NCI-H345 treated with DMSO at 0.1 percent for 48 hours (cell line): ENCODE data around the gene ERO1B.

Experiments
- DNase-seq: peaks from one replicate; lab custom pipeline; 2025; ENCODE audit not compliant: unreplicated experiment; lab: John Stamatoyannopoulos, UW

ERO1B gene

DNA sequence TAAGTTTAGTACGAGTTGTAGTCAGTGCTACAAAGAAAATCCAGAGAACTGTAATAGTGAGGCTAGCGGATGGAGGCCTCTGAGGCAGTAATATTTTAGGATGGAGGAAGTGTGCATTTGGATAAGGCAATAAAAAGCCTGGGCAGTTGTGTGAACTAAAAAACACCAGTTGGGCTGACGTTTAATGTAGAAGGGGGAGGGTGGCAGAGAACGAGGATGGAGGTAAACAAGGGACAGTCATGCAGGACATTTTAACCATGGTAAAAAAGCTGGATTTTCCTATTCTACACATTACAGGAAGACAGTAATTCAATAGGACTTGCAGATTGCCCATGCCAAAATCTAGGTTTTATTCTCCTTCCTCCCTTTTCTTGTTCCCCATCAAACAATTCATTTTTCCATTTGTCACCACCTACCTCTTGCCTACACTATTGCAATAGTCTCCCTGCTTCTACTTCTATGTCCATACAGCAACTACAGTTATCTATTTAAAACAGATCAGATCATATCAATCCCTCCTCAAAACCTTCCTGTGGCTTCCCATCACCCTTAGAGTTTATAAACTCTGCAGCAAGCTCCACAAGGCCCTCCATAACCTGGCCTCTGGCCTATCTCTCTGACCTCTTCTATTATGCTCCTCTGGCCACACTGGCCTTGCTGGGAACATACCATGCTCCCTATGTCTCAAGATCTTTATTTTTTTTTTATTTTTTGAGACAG lies 27.7 kb downstream of the ERO1B start:
- no peak for DNase-seq

DNA sequence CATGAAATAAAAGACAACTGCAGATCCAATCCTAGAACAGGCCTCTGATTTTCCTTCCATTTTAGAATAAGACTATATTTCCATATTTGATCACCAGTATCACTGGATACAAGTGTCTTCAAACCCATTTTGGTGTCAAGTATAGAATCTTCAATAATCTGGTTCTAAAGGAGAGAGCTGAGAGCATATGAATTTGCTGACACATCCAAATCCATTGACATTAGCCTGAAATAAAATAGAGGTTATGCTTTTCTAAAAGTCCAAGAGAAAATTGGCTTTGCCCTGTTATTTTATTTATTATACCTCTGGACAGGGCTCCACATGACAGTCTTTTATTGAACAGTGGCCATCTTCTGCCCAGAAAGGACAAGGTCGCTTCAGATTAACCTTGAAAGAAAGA lies 28.6 kb downstream of the ERO1B start:
- DNase-seq: no peak

DNA sequence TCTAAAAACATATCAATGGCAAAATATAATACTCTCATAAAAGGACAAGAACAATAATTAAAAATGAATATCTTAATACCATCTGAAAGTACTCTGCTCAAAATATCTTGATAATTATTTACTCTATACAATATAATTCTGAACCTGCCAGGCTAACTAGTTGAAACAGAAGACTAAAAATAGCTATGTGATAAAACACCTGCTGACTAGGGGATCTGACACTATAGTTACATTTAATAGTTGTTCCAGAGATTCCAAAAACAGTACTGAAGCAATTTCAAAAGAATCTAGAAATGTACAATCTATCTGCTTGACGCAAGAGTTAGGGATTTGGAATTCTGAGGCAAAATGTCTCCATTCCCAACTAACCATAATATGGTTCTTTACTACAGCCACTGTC lies 30.2 kb downstream of the ERO1B start:
- DNase-seq: no peak

DNA sequence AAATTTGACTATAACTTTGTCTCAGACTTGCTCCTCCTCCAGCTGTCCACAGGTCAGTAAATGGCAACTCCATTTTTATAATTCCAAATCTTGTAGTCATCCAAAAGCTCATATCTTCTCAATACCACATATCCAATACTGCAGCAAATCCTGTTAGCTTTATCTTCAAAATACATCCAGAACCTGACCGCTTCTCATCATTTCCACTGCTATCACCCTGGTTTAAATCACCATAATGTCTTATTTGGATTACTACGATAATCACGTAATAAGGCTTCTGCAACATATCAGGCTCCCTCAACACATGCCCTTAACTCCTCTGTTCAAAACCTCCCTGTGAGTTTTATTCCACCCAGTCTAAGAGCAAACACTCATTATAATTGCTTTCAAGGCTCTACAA lies 34.5 kb downstream of the ERO1B start:
- DNase-seq: no peak

DNA sequence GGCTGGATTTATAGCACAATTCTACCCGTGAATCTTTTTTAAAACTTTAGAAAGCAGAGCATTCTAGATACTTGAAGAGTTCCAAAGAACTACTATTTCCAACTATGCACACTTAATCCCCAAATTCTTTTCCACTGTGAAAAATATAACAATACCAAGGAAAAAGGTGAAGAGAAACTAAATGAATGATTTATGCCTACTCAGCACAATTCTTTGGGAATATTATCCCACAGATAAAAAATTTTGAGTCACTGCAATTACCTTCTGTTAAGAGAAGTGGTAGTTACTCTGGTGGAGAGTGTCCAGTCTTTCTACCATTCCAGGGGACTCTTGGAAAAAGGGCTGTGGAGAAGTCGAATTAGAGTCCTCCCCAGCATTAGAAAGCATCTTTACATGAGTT lies 39.2 kb downstream of the ERO1B start:
- DNase-seq: no peak

DNA sequence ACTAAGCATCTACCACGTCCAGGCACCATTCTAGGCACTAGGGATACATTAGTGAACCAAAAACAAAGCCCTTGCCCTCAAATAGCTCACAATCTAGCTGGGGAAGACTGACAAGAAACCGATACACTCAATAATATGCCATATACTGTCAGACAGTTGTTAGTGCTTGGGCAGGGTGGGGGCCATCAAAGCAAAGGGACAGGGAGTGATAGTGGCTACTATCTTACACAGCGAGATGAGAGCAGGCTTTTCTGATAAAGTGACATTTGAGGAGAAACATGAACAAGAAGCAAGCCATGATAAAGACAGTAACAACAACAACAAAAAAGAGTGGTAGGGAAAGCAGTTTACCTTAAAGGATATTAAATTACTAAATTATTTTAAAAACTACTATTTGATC lies 41.1 kb downstream of the ERO1B start:
- DNase-seq: no peak

DNA sequence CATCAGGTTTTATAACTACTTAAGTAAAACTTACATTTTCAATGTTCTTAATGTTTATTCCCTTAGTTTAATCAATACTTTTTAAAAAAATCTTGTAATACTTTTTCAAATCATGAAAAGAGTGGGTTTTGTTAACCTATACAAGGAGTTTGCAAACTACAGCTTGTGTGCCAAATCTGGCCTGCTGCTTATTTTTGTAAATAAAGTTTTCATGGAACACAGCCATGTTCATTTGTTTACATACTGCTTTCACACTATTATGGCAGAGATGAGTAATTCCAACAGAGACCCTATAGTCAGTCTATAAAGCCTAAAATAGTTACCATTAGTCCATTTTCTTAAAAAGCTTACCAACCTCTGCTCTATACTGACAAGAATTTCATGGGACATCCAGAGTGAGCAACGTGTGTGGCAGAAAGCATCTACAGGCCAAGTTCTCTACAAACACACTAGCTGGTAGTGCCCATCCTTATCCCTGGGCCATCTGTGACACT lies 42.6 kb downstream of the ERO1B start:
- no peak for DNase-seq

DNA sequence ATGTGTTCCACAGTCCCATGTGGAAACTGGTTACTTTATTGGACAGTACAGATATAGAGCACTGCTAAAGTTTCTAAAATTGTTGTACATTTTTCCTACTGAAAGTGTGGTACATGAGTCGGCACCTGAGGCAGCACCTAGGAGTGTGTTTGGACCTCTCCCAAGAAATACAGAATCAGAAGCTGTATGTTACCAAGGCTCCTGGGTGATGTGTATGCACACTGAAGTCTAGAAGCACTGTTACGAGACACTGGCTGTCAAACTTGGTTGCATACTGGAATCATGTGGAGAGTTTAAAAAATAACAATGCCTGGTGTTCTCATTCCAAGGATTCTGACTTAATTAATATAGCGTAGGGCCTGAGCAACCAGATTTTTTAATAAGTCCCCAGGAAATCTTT lies 46.6 kb downstream of the ERO1B start:
- DNase-seq: no peak

DNA sequence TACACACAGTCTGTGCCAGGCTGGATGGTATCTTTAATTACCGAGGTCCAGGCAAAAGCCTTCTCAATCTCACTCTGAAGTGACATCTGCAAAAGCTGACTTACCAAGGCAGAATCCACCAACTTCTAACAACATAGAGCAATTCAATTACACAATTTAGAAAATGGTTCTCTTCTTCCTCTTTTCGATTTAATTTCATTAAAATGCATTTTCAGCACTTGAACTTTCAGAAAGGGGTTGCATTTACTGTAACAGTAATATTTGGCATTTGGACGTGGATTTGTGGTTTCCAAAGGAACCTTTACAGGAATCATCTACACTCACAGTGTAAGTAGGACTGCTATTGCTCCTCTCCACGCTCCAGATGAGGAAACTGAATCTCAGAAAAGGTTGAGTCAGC lies 53.3 kb downstream of the ERO1B start:
- DNase-seq: no peak

DNA sequence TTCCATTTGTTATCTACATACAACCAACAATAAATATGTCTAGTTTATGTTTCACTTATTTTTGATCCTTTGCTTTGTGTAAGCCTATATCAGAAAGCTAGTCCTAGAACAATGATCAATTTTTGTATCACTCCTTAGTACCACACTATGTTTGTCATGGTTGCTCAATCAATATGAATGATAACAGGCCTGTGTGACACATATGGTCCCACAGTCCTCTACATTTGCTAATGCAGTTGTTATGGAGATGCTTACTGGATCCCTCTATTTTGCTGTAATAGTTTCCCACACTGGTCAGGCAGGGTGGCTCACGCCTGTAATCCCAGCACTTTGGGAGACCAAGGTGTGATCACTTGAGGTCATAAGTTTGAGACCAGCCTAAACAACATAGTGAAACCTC lies 59.1 kb downstream of the ERO1B start:
- DNase-seq: no peak

DNA sequence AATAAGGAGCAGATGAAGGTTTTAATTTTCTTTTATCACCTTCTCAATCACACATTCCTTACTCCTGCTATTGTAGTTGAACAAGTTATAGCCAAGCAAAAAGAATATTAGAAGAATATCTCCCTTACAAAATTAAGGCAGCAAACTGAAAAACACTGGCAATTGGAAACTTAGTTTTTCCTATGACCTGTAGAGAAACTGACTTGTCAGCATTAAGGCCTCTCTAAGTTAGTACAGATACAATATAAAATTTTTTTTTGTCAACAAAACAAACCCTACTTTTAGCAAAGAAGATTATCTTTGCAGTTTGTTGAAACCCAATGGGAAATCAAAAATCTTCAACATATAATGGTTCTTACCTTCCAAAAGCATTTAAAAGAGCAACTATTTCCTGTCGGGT lies 61.3 kb downstream of the ERO1B start:
- DNase-seq: no peak

DNA sequence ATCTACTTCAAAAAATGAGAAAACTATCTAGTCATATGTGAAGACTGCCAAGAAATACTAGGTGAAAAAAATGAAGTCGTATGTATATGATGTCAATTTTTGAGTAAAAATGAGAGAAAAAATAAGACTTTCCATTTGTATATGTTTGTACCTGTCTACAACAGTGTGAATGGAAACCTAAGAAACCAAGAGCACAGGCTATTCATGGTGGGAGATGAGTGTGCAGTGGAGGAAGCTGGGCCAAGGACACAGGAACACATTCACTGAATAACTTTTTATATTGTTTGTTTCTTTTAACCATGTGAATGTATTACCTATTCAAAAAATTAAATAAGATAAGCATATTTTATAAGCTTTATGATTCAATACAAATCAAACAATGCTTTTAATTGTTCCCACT lies 67.0 kb downstream of the ERO1B start:
- no peak for DNase-seq

DNA sequence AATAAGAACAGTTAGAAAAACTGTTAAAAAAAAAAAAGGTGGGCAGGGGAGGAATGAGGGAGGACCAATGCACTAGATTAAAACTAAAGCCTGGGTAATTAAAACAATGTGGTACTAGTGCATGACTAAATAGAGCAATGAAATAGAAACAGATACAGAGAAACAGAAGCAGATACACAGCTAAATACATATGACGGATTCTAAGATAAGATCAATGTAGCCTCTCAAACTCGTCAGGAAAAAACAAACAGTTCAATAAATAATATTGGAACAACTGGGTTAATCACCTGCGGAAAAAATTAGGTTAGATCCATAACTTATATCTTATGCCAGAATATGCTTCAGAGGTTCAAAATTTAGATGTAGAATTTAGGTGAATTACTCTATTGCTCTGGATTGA lies 68.2 kb downstream of the ERO1B start:
- DNase-seq: no peak

DNA sequence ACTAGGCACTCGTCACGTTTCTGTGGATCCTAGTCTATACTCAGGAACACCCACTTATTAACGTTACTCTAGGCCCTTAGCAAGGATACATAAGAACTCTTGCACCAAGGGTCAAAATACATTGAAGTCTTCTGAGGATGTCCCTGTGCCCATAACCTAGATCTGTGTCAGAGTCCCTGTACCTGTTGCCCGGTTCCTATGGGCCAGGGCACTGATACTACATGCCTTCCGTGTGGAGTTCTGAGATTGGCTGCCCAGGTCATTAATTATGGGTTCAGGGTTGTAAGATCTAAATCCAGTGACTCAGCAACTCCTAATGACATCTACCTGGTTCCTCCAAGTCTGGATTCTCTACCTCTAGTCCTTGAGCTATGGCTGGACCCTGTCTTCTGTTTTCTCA lies 69.9 kb downstream of the ERO1B start:
- no peak for DNase-seq

DNA sequence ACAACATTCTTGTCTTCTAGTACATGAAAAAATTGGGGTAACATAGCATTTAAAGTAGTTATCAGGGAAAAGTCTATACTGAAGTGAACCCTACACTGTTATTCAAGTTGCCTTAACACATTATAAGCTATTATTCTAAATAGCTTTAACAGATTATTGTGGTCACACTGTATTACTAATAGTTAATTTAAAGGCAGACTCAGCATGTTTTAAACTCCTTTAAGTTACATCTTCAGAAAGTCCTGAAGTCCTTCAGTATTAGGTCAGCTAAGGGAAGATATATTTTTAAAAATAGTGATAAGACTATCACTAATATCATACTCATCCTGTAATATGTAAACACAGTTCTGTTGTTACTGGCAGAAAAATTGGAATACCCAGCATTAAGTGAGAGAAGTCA lies 72.0 kb downstream of the ERO1B start:
- no peak for DNase-seq

DNA sequence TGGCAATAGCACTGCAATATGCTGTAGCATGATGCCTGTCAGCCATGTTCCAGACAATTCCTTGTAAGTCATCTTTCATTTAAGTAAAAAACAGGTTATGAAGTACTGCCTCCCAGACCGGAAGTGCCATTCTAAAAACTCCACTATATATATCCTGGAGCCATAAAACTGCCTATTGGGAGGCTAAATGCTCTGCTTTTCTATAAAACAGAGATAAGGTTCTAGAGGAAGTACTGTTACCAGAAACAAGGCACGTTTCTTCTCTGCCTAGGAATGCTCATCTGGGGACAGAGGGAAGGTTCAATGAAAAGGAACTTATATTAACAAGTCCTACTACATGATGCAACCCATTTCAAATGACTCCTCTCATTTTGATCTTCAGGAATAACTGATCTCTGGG lies 72.6 kb downstream of the ERO1B start:
- no peak for DNase-seq

DNA sequence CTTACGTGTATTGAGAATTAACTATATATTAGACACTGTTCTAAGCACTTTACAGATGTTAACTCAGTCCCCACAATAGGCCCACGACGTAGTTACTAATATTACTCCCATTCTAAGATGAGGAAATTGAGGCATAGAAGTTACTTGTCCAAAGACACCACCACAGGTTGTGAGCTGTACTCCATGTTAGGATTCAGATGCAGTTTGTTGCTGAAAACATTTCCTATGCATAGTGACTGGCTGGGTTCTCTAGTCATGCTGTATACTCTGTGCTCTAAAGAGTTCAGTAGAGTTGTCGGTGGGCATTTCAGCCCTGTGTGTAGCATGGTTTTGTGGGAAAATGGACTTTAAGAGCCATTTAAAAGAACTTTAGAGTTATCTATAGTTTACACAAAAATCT lies 74.2 kb downstream of the ERO1B start:
- DNase-seq: no peak

DNA sequence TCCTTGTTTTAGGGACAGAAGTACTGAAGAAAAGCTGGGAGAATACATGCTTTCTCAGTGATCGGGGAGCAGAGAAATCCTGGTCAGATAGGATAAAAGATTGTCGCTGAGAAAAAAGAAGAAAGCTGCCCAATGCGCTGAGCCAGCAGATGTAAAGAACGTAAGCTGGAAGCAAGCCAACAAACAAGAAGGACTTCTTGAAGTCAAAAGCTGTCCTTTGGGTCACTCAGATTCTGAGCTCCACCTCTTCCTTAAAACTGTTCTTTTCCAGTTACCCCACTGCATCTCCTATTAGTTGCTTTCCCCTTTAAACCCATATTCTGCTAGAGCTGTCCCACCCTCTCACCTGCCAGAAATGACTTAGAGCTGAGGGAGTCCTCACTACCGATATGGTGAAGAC lies 74.6 kb downstream of the ERO1B start:
- DNase-seq: no peak

DNA sequence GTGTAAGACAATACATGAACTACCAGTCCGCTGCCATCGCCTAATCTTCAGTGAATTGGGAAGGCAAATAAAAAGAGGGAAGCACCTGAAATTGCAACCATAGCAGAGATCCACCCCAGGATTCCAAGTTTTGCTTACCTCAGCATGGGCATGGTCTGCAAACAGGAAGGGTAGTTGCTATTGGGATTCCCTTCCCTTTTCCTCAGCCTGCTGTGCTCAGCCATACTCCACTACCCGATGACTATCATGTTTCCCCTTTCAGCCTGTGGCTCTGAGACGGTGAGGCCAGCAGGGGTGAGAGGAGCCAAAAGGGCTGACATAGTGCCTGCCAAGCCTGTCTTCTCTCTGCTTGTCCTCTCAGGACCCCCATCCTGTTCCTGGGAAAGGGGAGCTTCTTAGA lies 75.2 kb downstream of the ERO1B start:
- no peak for DNase-seq

DNA sequence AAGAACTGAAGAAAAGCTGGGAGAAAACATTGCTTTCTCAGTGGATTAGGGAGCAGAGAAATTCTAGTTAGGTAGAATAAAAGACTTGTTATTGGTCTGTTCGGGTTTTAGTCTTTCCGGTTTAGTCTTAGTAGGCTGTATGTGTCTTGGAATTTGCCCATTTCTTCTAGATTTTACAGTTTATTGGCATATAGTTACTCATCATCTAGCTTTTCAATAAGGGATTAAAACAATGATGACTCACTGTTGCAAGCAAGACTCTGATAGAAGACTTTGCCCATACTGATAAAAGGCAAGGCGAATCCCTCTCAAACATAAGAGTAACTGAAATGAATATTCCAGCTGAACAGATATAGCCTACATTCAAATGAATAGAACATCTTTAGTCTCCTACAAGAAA lies 77.1 kb downstream of the ERO1B start:
- DNase-seq: no peak

DNA sequence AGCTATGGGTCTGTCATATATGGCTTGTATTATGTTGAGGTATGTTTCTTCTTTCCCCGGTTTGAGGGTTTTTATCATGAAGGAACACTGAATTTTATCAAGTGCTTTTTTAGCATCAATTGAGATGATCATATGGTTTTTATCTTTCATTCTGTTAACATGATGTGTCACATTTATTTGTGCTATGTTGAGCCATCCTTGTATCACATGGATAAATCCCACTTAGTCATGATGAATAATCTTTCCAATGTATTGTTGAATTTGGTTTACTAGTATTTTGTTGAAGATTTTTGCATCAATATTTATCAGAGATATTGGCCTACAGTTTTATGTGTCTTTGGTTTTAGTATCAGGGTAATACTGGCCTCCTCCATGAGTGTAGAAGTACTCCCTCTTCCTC lies 77.7 kb downstream of the ERO1B start:
- no peak for DNase-seq

DNA sequence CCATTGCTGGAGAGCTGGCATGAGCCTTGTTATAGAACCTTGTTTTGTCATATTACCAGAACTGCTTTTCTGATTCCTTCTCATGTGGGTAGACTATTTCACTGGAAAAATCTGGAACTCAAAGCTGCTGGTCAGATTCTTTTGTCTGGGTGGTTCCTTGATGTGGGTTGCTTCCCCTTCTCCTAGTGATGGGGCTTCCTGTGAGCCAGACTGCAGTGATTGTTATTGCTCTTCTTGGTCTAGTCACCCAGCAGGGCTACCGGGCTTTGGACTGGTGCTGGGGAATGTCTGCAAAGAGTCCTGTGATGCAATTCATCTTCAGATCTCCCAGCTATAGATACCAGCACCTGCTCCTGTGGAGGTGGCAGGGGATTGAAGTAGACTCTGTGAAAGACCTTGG lies 80.0 kb downstream of the ERO1B start:
- DNase-seq: no peak

DNA sequence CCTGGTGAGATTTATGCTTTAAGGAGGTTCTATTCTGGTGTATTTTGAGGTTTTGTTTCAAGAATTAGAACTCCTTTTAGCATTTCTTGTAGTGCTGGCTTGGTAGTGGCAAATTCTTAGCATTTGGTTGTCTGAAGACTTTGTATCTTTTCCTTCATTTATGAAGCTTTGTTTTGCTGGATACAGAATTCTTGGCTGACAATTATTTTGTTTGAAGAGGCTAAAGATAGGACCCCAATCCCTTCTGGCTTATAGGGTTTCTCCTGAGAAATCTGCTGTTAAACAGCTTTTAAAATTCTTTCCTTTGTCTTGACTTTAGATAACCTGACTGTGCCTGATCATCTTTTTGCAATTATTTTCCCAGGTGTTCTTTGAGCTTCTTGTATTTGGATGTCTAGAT lies 80.8 kb downstream of the ERO1B start:
- DNase-seq: no peak

DNA sequence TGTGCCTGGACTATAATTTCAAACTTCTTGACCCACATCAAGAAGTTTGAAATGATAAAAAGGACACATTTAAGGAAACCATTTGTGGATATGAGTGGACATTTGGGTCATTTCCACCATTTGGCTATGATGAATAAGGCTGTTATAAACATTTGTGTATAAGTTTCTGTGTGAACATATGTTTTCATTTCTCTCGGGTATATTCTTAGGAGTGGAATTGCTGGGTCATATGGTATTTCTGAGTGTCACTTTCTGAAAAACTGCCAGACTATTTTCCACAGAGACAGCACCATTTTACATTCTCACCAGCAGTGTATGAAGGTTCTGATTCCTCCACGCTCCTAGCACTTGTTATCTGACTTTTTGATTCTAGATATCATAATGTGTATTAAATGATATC lies 88.6 kb downstream of the ERO1B start:
- no peak for DNase-seq
